HL-60 (cell line): ENCODE results near the gene MRPL20.
A peak's percentile ranks its signal among the peaks of the same experiment; 100 is the strongest.
"Not testable (repeated sequence)": the region's sequence is repeated elsewhere in the genome, so short reads cannot be mapped to it uniquely, and the experiment has no call there.

Experiments used
- DNase-seq, 2 experiments: peaks; one replicate each; pipeline ENCODE4 v3.0.0-alpha.2; 2010 to 2020; ENCODE audit warnings: low read depth in 1 of 2, low spot score in 1 of 2
- H3K27ac ChIP-seq: fragments of 250-450 bp; sonication (Bioruptor Pico); replicated peaks from 2 replicates; pipeline ENCODE4 v1.5.1; 2020; ENCODE audit warnings: mild to moderate bottlenecking, moderate library complexity
- H3K27me3 ChIP-seq: fragments of 250-450 bp; sonication (Bioruptor Pico); 2 replicates; pipeline ENCODE4 v1.5.1; 2021; ENCODE audit warnings: mild to moderate bottlenecking, moderate library complexity; ENCODE audit not compliant: insufficient read depth, poor library complexity, severe bottlenecking
- H3K4me3 ChIP-seq: replicated peaks from 2 replicates; pipeline ENCODE4 v1.5.1; 2011; ENCODE audit warnings: mild to moderate bottlenecking, control low read depth, low read length; ENCODE audit not compliant: insufficient read depth
- GABPA ChIP-seq: IDR thresholded peaks from 2 replicates; pipeline ENCODE4 v1.6.1; 2012; ENCODE audit warnings: low read depth
- POLR2AphosphoS5 ChIP-seq: IDR thresholded peaks from 2 replicates; pipeline ENCODE4 v1.6.1; 2012; ENCODE audit warnings: low read depth
- REST ChIP-seq: IDR thresholded peaks from 2 replicates; pipeline ENCODE4 v1.6.1; 2012; ENCODE audit warnings: low read depth; ENCODE audit not compliant: insufficient replicate concordance
- SPI1 ChIP-seq: IDR thresholded peaks from 2 replicates; pipeline ENCODE4 v1.6.1; 2012; ENCODE audit warnings: low read depth, mild to moderate bottlenecking, borderline replicate concordance
- TF ChIP-seq, protein P1 (sequence below): IDR thresholded peaks from one replicate; pipeline ENCODE4 v1.5.1; 2011; ENCODE audit warnings: low read length, control low read depth, inconsistent platforms; ENCODE audit not compliant: insufficient read depth

The MRPL20 gene

GRCh38 chr1:1411626-1412025, 4.5 kb upstream of the MRPL20 start:
- TF ChIP-seq POLR2AphosphoS5 (0 out of 2 replicates have a peak, but pooled peaks have one; percentile 3), GABPA (no peak)
- TF ChIP-seq, protein P1, sequence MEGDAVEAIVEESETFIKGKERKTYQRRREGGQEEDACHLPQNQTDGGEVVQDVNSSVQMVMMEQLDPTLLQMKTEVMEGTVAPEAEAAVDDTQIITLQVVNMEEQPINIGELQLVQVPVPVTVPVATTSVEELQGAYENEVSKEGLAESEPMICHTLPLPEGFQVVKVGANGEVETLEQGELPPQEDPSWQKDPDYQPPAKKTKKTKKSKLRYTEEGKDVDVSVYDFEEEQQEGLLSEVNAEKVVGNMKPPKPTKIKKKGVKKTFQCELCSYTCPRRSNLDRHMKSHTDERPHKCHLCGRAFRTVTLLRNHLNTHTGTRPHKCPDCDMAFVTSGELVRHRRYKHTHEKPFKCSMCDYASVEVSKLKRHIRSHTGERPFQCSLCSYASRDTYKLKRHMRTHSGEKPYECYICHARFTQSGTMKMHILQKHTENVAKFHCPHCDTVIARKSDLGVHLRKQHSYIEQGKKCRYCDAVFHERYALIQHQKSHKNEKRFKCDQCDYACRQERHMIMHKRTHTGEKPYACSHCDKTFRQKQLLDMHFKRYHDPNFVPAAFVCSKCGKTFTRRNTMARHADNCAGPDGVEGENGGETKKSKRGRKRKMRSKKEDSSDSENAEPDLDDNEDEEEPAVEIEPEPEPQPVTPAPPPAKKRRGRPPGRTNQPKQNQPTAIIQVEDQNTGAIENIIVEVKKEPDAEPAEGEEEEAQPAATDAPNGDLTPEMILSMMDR, result no peak
- Histone ChIP-seq H3K27ac (no peak overlapping the region), H3K27me3 (no peaks in the 10 kb centered on the region), H3K4me3 (no peak overlapping the region)
- DNase-seq, result no peak

DNA sequence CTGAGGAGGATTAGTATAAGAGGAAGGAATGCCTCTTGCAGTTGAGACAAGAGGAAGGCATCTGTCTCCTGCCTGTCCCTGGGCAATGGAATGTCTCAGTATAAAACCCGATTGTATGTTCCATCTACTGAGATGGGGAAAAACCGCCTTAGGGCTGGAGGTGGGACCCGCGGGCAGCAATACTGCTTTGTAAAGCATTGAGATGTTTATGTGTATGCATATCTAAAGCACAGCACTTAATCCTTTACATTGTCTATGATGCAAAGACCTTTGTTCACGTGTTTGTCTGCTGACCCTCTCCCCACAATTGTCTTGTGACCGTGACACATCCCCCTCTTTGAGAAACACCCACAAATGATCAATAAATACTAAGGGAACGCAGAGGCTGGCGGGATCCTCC, 3.1 kb upstream of the MRPL20 start:
- not testable (repeated sequence) for H3K4me3 ChIP-seq, H3K27ac ChIP-seq, DNase-seq, H3K27me3 ChIP-seq
- TF ChIP-seq POLR2AphosphoS5, result 0 out of 2 replicates have a peak, but pooled peaks have one; percentile 2

DNA sequence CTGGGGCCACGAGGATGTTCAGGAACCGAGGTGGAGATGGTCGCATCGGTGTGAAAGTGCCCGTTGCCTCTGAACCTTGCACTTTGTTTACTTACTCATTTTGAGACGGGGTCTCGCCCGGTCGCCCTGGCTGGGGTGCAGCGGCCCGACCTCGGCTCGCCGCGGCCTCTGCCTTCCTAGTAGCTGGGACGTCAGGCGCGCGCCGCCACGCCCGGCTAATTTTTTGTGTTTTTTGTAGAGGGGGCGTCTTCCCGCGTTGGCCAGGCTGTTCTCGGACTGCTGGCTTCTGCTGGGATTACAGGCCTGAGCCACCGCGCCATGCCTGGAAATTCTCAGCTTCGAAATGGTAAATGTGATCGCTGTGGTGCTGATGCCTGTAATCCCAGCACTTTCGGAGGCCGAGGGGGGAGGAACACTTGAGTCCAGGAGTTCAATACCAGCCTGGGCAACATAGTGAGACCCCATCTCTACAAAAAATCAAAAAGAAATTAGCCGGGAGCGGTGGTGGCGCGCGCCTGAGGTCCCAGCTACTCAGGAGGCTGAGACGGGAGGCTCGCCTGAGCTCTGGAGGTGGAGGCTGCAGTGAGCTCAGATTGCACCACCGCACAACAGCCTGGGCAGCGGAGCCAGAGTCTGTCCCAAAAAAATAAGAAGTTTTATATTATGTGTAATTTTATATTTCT, 684 bp upstream of the MRPL20 start:
- H3K4me3 ChIP-seq, result peak overlapping the region; percentile 86
- peak overlapping the region; percentile 84 for H3K27ac ChIP-seq
- DNase-seq, result no peak
- no peaks in the 10 kb centered on the region for H3K27me3 ChIP-seq
- TF ChIP-seq REST (no peak), SPI1 (no peak), POLR2AphosphoS5 (no peak), GABPA (no peak)
- TF ChIP-seq, protein P1, result no peak

- peak in 1 of 2 experiments; percentile 32 for DNase-seq
- H3K27me3 ChIP-seq, result no peaks in the 10 kb centered on the region
- H3K27ac ChIP-seq, result peak overlapping the region; percentile 84
- peak overlapping the region; percentile 86 for H3K4me3 ChIP-seq
- TF ChIP-seq GABPA, result no peak
- no peak for TF ChIP-seq REST
- TF ChIP-seq SPI1, result no peak
- TF ChIP-seq, protein P1, result no peak
- TF ChIP-seq POLR2AphosphoS5, result no peak
Observed at GRCh38 chr1:1406101-1406820, 832 bp downstream of the MRPL20 start.
